Right lung (tissue), 5 donors: ENCODE results near the gene NEK11. TPM values are rescaled to one million over a fixed set of nuclear protein-coding genes. Genes with fewer than 3 reads are reported as not detected.
"Not testable (repeated sequence)": the region's sequence is repeated elsewhere in the genome, so short reads cannot be mapped to it uniquely, and the experiment has no call there.

Source experiments
- DNase-seq, 2 donors: peaks; one replicate each; pipeline ENCODE4 v3.0.0-alpha.2; 2013
- polyA plus RNA-seq, 5 donors: library from polyadenylated mRNA; unstranded; fragments of 120-200 nt; gene quantifications; one replicate each; pipeline versions ENCODE4 v1.2.1 to v1.2.3, GENCODE V29; 2013; ENCODE audit warnings: inconsistent platforms in 1 of 5, low replicate concordance in 1 of 5; ENCODE audit not compliant: insufficient read length in 5 of 5, insufficient read depth in 1 of 5

Gene NEK11
- polyA plus RNA-seq, 5 donors = 15.1 to 20.7 (median 18.2) TPM

GRCh38 chr3:131304890-131305289 is 278.2 kb downstream of the NEK11 start:
- no peak for DNase-seq

- DNase-seq = no peak
Observed at GRCh38 chr3:131306242-131306641, 279.6 kb downstream of the NEK11 start.

DNA sequence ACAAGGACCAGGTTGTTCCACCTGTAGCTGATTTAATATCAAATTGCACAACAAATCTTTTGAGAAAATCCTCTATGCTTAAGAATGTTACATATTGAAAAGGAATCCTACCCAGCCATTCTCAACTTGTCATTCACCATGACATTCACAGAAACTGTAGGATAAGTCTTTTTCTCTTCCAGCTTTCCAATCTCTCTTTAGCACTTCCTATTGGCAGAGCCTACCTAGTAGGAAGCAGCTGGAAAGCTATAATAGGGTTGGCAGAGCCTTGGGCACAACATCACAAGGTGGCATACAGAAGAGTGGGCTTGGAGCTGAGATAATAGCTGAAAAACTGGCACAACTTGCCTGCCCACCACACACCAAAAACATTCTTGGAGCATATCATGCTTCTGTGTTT is 287.6 kb downstream of the NEK11 start:
- no peak for DNase-seq

GRCh38 chr3:131315162-131315561 is 288.5 kb downstream of the NEK11 start:
- no peak for DNase-seq

- DNase-seq = no peak
Observed at GRCh38 chr3:131317667-131318066, 291.0 kb downstream of the NEK11 start.

DNA sequence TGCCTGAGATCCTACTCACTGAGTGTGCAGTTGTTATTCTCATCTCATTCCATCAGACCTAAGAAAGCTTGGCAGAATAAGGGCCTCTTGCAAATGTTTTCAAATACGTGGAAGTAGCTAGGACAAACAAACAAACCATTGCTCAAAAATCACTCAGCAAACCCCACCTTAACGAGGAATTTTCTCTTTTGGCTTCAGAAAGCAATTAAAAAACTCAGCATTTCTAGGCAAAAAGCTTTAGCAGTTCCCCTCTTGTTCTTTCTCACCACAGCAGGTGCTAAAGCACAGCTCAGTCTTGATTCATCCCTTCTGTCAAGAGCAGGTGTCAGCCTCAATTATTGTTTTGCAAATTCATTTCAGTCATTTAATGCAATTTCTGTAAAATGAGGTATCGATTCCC is 296.3 kb downstream of the NEK11 start:
- DNase-seq = no peak

DNA sequence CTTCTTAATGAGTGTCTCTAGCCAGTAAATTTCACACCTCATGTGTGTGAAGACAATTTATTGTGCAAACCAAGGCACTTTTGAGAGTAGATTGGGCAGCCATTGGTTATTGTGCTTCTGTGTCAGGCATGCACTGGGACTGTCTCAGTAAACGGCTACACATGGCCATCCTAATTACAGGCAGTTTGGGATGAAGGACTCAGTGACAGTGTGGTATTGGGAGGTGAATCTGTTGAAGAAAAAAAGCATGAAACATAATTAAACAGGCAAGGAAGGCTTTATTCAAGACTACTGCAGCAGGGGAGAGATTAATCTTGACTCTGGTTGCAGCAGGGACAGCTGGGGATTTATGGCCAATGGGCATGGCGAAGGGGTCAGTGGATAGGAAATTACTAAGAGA is 297.1 kb downstream of the NEK11 start:
- no peak for DNase-seq

DNA sequence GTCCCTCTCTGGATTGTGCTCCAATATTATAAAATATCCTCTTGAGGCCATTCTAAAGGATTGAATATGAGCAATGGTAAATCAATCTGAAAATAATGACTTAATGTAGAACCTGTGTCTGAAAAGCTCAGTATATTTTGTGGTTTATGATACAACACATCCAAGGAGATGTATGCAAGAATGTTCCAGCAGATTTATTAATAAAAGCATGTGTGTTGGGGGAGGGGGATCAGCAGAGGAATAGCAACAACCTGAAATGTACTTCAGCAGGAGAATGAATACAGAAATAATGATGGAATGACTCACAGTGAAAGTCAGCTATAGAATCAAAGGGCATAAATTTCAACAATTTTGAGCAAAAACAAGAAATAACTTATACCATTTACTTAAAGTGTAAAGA is 298.2 kb downstream of the NEK11 start:
- no peak for DNase-seq

- no peak for DNase-seq
Observed at GRCh38 chr3:131326307-131326706, 299.6 kb downstream of the NEK11 start.

DNA sequence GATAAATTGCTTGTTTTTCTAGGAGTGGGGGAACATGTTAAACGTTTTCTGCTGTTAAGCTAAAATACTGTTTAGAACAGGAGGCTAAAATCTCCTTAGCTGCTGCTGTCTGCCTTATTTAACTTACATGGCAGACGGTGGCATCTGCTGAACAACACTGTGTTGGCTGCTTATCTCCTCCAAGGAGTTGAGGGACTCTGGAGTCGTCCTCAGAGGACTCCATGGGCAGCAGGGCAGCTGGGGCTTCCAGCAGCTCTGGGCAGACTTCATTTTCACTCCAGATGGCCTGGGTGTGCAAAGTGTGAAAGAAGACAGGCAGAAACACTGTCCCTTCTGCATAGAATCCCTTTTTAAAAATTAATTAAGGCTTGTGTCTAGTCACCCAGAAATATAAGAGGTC is 302.0 kb downstream of the NEK11 start:
- no peak for DNase-seq

DNA sequence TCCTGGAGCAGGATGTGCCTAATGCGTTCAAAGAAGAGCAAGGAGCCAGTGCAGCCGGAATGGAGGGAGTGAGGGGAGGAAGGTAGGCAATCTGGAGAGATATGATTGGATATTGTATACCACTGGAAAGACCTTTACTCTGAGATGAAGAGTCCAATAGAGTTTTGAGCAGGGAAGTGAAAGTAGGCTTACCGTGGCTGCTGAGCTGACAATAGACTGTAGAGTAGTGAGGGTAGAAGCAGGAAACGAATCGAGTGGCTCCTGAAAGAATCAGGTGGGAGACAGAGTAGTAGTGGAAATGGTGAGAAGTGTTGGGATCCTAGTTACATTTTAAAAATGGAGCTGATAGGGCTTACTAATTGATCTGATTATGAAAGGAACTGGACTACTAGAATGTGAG is 303.1 kb downstream of the NEK11 start:
- no peak for DNase-seq

GRCh38 chr3:131331456-131332085 is 304.9 kb downstream of the NEK11 start:
- DNase-seq = not testable (repeated sequence)

DNA sequence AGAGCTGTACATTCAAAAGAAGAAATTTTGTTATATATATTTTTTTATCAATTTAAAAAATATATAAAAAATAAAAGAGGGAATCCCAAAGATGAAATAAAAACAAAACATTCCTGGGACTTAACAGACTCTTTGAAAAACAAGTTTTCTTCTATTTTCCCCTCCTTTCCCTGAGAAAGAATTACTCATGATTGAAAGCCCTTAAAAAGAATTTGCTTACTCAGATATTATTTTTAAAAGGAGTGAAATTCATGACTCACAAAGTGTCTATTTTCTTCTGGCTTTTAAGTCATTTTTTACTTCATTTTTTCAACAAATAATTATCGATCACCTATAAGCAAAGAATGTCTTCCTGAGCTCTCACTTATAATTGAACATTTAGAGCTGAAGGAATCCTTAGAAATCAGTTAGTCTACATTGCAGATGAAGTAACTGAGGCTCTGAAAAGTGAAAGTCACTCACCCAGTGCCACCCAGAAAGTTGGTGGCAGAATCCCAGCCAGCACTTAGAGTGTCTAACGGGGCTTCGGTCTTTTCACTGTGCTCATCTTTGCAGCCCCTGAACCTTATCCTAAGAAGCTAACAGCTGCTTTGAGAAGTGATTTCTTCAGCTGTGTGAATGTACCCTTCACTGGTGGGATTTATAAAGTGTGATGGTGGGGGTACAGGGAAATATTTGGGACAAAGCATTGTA is 312.4 kb downstream of the NEK11 start:
- no peak for DNase-seq

GRCh38 chr3:131341761-131342160 is 315.1 kb downstream of the NEK11 start:
- no peak for DNase-seq

- DNase-seq = no peak
Observed at GRCh38 chr3:131348911-131349310, 322.2 kb downstream of the NEK11 start.

GRCh38 chr3:131349454-131349853 is 322.8 kb downstream of the NEK11 start:
- DNase-seq = no peak

- DNase-seq = no peak
Observed at GRCh38 chr3:131349946-131350347, 323.3 kb downstream of the NEK11 start.

DNA sequence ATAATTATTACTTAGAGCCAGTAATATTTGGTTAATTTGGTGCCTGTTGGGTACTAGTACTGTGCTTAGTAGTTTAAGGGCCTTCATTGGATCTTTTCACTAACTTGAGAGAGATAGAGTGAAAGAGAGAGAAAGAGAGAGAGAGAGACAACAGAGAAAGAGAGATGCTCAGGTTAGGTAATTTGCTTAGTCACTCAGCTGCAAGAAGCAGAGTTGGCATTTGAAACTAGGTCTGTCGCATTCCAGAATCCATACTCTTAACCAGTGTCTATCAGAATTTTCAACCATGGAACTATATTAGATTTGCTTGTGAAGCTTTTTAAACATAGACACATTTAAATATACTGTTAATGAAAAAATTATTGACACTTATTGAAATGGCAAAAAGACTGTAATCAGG is 323.8 kb downstream of the NEK11 start:
- no peak for DNase-seq

GRCh38 chr3:131353016-131353877 is 326.6 kb downstream of the NEK11 start:
- no peak for DNase-seq

- no peak for DNase-seq
Observed at GRCh38 chr3:131353986-131354385, 327.3 kb downstream of the NEK11 start.

GRCh38 chr3:131356006-131356595 is 329.4 kb downstream of the NEK11 start:
- DNase-seq = no peak

- DNase-seq = no peak
Observed at GRCh38 chr3:131357275-131357674, 330.6 kb downstream of the NEK11 start.
